Hypothalamus (tissue), 51 donors: ENCODE results near the gene MRC2.

Source experiments
- DNase-seq, 51 donors: peaks; one replicate each; lab custom pipeline; 2025; lab: John Stamatoyannopoulos, UW

Gene MRC2

DNA sequence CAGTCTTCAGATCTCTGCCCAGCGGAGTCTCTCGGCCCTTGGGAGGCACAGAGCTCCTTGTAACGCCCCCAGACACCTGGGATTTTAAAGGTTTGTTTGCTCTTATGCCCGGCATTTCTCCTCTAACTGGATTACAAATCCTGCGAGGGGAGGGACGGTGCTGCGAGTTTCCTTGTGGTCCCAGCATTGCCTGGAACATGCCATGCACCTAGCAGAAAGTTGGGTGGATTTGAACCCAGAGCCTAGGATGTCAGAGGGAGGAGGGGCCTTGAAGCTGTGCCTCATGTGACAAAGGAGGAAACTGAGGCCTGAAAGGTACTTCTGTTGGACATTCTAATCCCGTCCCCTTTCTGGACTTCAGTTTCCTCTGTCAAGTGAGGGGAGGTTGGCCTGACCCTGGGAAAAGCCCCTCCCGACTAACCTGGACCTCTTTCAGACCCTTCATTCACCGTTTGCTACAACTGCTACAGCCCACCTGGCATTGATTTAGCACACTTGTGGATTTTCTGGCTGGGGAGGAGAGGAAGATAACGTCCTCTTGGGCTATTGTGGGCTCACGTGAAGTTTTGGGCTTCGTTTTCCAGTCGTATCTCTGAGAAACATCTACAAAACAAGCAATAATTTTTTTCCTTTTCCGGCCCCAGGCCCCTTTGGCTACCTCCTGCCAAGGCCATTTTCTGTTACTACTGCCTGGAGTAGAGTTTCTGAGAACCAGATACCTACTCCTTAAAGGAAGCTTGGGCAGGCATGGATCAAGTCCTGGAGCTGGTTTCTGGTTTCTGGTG lies 30.9 kb downstream of the MRC2 start:
- DNase-seq = no peak

DNA sequence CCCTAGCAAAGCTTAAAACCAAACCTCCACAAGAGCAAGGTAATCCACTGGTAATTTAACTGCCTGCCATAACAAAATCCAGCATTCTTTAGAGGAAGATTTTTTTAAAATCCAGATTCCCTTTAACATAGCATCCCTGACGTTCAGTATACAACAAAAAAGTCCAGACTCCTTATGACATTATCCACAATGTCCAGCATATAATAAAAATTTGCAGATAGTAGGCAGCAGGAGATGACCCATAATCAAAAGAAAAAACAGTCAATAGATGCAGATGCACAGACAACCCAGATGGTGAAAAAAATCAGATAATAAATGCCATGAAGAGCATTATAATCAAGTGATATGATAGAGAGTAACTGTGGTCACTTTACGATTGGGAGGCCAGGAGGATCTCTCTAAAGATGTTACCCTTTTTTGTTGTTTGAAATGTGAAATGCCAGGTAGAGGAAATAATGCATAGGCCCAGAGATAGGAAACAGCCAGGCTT lies 33.2 kb downstream of the MRC2 start:
- DNase-seq = no peak

- no peak for DNase-seq
Observed at GRCh38 chr17:62661337-62661736, 33.9 kb downstream of the MRC2 start.

DNA sequence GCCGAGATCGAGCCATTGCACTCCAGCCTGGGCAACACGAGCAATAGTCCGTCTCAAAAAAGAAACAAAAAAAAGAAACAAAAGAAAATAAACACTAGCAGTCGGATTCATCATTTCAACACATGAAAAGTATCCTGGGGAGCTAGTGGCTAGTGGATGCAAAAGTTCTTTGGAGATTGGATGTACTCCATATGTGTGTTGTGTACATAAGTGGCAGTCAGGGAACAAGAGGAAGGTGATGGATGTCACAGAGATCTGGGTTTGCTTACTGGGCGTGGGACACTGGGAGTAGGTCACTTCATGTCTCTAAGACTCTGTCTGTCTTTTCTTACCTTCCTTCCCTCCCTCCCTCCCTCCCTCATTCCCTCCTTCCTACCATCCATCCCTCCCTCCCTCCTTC lies 35.4 kb downstream of the MRC2 start:
- no peak for DNase-seq

- DNase-seq = no peak
Observed at GRCh38 chr17:62663304-62663703, 35.8 kb downstream of the MRC2 start.

- DNase-seq = no peak
Observed at GRCh38 chr17:62664336-62665120, 37.1 kb downstream of the MRC2 start.

DNA sequence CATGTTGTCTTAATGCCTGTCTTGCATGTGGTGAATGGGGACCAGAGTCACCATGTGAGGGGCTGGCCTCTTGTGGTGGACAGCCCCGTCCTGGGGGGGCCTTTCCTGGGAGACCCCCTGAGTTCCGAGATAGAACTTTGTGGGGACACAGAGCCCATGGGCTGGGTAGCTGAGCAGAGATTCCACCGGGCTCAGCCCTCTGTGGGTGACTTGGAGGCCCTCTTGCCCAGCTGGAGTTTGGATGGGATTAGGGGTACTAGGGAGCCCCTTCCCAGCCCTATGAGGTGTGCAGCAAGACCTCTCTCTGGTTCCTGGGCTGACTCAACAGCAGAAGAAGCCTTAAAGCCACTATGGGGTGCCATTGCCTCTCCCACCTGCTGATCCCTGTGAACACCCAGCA lies 38.1 kb downstream of the MRC2 start:
- DNase-seq = no peak

GRCh38 chr17:62666061-62666800 lies 38.8 kb downstream of the MRC2 start:
- DNase-seq = no peak

DNA sequence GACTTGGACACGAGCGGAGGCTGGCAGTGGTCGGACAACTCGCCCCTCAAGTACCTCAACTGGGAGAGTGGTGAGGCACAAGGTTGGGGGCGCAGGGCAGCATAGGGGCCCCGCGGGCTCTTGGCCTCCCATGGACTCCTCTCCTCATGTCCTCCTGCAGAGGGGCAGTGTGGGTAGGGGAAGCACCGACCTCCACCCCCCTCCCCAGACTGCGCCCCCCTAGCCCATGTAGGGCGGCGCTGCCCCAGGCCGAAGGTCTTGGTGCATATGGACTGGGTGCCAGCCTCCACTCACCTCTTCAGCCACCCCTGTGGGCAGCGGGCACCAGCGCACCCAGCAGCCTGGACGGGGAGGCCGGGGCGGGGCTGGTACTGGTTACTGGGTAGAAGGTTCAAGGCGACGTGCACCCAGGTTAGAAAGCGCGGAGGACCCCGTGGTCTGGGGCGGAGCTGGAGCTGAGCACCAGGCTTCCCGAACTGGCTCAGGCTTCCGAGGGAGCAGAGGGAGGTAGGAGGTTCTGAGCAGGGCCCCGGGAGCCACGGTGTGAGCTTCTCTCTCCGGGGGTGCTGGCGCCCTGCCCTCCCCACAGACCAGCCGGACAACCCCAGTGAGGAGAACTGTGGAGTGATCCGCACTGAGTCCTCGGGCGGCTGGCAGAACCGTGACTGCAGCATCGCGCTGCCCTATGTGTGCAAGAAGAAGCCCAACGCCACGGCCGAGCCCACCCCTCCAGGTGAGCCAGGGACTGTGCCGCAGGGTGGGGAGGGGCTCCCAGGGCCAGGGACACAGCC lies 39.5 kb downstream of the MRC2 start:
- no peak for DNase-seq

GRCh38 chr17:62668091-62668804 lies 40.8 kb downstream of the MRC2 start:
- no peak for DNase-seq

DNA sequence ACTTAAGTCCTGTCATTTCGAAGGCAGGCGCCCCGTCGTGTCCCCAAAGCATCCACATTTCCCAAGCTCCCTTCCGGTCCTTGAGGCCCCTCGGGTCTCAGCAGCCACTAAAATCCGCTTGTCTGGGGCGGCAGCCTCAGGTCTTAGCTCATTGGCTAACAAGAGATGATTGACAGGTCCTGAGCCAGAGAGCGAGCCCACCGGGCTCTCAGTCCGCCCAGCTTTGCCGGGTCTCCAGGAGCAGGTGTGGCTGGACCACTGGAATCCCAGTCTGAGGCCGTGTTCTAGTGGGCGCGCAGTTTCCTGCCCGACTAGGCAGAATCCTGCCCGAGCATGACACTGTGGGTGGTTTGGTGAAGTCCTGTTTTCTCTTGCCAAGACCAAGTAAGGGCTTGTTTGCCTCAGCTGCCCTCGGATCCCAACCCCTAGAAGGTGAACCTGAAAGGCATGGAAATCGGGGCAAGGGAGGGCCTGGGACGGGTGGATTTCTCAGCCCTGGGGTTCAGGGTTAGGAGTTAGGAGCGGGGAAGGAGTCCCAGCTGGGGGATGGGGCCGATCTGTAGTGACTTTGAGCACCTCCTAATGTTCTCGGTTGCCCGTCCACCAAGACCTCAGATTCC lies 42.8 kb downstream of the MRC2 start:
- peak in 3 of 51 donors; percentile 15 to 27 (median 19) for DNase-seq

GRCh38 chr17:62671553-62671952 lies 44.1 kb downstream of the MRC2 start:
- DNase-seq = no peak

DNA sequence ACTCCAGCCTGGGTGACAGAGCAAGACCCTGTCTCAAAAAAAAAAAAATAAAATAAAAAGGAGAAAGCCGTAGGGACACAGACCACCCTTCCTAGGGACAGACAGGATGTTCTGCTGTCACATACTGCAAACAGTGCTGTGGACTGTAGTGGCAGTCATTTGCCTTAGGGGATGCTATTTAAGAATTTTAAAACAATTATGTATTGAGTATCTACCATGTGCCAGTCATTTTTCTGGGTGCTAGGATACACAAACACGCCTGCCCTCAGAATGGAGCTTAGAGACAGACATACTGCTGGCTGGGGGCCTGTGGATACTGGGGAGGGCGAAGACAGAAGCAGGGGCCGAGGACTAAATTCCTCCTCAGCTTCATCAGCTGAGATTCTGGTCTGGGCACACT lies 45.5 kb downstream of the MRC2 start:
- no peak for DNase-seq

GRCh38 chr17:62673614-62674362 lies 46.3 kb downstream of the MRC2 start:
- no peak for DNase-seq

- DNase-seq = no peak
Observed at GRCh38 chr17:62674363-62674739, 46.9 kb downstream of the MRC2 start.

- no peak for DNase-seq
Observed at GRCh38 chr17:62674841-62675240, 47.4 kb downstream of the MRC2 start.

DNA sequence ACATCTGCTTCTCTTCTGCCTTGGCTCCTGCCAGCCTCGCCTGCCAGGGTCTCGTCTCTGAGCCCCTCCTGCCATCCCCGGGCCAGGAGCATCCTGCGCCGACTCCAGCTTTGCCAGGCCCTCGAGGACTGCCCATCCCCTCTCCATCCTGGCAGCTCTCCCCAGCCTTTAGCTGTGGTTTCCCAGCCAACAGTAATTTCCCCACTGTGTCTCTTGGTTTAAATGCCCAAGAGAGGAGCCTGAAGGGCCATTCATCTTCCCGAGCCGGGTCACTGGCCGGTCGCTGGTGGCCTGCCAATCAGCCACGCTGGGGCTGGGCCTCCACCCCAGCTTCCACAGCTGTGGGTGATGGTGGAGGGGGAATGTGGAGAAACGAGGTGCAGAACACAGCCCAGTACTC lies 47.8 kb downstream of the MRC2 start:
- DNase-seq = peak in 38 of 51 donors; percentile 10 to 79 (median 56)

GRCh38 chr17:62675701-62676100 lies 48.2 kb downstream of the MRC2 start:
- DNase-seq = no peak
